ENCODE results near the gene AASS.

DNA sequence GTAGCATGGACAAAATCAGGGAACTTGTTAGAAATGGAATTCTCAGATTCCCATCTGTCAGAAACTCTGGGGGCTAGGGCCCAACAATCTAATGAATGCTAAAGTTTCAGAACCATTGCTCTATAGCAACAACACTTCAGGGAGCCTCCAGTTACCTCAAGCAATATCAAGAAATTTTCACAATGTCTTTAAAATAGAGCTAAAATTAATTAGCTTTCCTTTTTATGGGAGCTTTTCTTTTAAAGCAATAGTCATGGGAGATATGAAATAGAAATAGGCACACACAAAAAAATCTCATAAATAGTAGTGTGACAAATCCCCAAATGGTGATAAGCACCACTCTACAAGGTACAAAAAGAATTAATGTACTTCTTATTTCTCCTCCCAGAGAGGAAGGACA, 80.9 kb downstream of the AASS start:
- no peak for TF ChIP-seq POLR2A (IDR thresholded peaks at IDR 0.05)
- TF ChIP-seq, protein P1, sequence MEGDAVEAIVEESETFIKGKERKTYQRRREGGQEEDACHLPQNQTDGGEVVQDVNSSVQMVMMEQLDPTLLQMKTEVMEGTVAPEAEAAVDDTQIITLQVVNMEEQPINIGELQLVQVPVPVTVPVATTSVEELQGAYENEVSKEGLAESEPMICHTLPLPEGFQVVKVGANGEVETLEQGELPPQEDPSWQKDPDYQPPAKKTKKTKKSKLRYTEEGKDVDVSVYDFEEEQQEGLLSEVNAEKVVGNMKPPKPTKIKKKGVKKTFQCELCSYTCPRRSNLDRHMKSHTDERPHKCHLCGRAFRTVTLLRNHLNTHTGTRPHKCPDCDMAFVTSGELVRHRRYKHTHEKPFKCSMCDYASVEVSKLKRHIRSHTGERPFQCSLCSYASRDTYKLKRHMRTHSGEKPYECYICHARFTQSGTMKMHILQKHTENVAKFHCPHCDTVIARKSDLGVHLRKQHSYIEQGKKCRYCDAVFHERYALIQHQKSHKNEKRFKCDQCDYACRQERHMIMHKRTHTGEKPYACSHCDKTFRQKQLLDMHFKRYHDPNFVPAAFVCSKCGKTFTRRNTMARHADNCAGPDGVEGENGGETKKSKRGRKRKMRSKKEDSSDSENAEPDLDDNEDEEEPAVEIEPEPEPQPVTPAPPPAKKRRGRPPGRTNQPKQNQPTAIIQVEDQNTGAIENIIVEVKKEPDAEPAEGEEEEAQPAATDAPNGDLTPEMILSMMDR (IDR thresholded peaks at IDR 0.05), result no peak
